Adipocyte (in vitro differentiated cells): Measurements from ENCODE around the gene PRRC2A.
A peak's percentile ranks its signal among the peaks of the same experiment; 100 is the strongest.

ENCODE experiments used
- DNase-seq: peaks from one replicate; pipeline ENCODE4 v3.0.0-alpha.2; 2015; ENCODE audit warnings: low read depth
- H3K27me3 ChIP-seq: replicated peaks from 2 replicates; pipeline ENCODE4 v1.7.0; 2013; ENCODE audit warnings: mild to moderate bottlenecking, low read length, moderate library complexity; ENCODE audit not compliant: control insufficient read depth, insufficient read depth
- H3K36me3 ChIP-seq: 2 replicates; pipeline ENCODE4 v1.7.0; 2013; ENCODE audit warnings: low read length, mild to moderate bottlenecking, moderate library complexity; ENCODE audit not compliant: control insufficient read depth, insufficient read depth, severe bottlenecking
- H3K4me1 ChIP-seq: 2 replicates; pipeline ENCODE4 v1.7.0; 2013; ENCODE audit warnings: mild to moderate bottlenecking, low read length, moderate library complexity; ENCODE audit not compliant: control insufficient read depth, insufficient read depth
- H3K4me3 ChIP-seq: 2 replicates; pipeline ENCODE4 v1.7.0; 2013; ENCODE audit warnings: mild to moderate bottlenecking, low read length, moderate library complexity
- H3K9ac ChIP-seq: 2 replicates; pipeline ENCODE4 v1.7.0; 2013; ENCODE audit warnings: mild to moderate bottlenecking, low read length, moderate library complexity
- H3K9me3 ChIP-seq: 2 replicates; pipeline ENCODE4 v1.7.0; 2013; ENCODE audit warnings: mild to moderate bottlenecking, low read length, moderate library complexity; ENCODE audit not compliant: control insufficient read depth

The PRRC2A gene

GRCh38 chr6:31620586-31621319 is at the start of gene PRRC2A:
PRRC2A (plus strand) TSS chr6:31620715; CDS start chr6:31622790, 2,075 bp downstream.
- no peaks in the 10 kb centered on the region for H3K27me3 ChIP-seq
- H3K4me3 ChIP-seq: peak within 1 kb of the TSS; percentile 98
- H3K4me1 ChIP-seq: peaks cover 18% of the 10 kb centered on the region
- H3K36me3 ChIP-seq: peaks cover 31% of the 10 kb centered on the region
- peak; percentile 83 for DNase-seq
- no peaks in the 10 kb centered on the region for H3K9me3 ChIP-seq
- peak within 1 kb of the TSS; percentile 99 for H3K9ac ChIP-seq

GRCh38 chr6:31572041-31572911 is 48.2 kb upstream of the PRRC2A start, which contains the start of gene LTA:
LTA (plus strand) TSS chr6:31572289; CDS start chr6:31572743, 454 bp downstream.
- Histone ChIP-seq H3K9ac (no peak within 1 kb of the TSS), H3K36me3 (no peaks in the 10 kb centered on the region), H3K27me3 (peaks cover 8% of the 10 kb centered on the region), H3K4me3 (no peak within 1 kb of the TSS), H3K9me3 (no peaks in the 10 kb centered on the region), H3K4me1 (peaks cover 13% of the 10 kb centered on the region)
- DNase-seq: no peak

- DNase-seq: no peak
- Histone ChIP-seq H3K9me3 (no peaks in the 10 kb centered on the region), H3K36me3 (no peaks in the 10 kb centered on the region), H3K9ac (no peak overlapping the region), H3K4me1 (peaks cover 6% of the 10 kb centered on the region), H3K27me3 (peaks cover 8% of the 10 kb centered on the region), H3K4me3 (no peak overlapping the region)
These were observed 47.0 kb upstream of the PRRC2A start for GRCh38 chr6:31573239-31574105.

GRCh38 chr6:31574106-31575061 is 46.1 kb upstream of the PRRC2A start:
- H3K36me3 ChIP-seq: no peaks in the 10 kb centered on the region
- peaks cover 8% of the 10 kb centered on the region for H3K27me3 ChIP-seq
- no peak for DNase-seq
- H3K4me1 ChIP-seq: peaks cover 6% of the 10 kb centered on the region
- H3K9ac ChIP-seq: no peak overlapping the region
- H3K4me3 ChIP-seq: no peak overlapping the region
- no peaks in the 10 kb centered on the region for H3K9me3 ChIP-seq

GRCh38 chr6:31575335-31575901 is 45.1 kb upstream of the PRRC2A start, which contains the start of gene TNF:
TNF (plus strand) TSS chr6:31575565; CDS start chr6:31575742, 177 bp downstream.
- H3K4me3 ChIP-seq: no peak within 1 kb of the TSS
- no peak for DNase-seq

GRCh38 chr6:31575952-31576685 is 44.4 kb upstream of the PRRC2A start:
- peaks cover 8% of the 10 kb centered on the region for H3K27me3 ChIP-seq
- no peak overlapping the region for H3K4me3 ChIP-seq
- H3K9ac ChIP-seq: no peak overlapping the region
- H3K36me3 ChIP-seq: no peaks in the 10 kb centered on the region
- no peak for DNase-seq
- peaks cover 9% of the 10 kb centered on the region for H3K4me1 ChIP-seq
- no peaks in the 10 kb centered on the region for H3K9me3 ChIP-seq

More at GRCh38 chr6:31575335-31575901, 45.1 kb upstream of the PRRC2A start, which contains the start of gene TNF:
- H3K9me3 ChIP-seq: no peaks in the 10 kb centered on the region
- H3K36me3 ChIP-seq: no peaks in the 10 kb centered on the region
- no peak within 1 kb of the TSS for H3K9ac ChIP-seq
- H3K4me1 ChIP-seq: peaks cover 6% of the 10 kb centered on the region
- H3K27me3 ChIP-seq: peaks cover 8% of the 10 kb centered on the region

GRCh38 chr6:31576897-31577578 is 43.5 kb upstream of the PRRC2A start:
- peaks cover 8% of the 10 kb centered on the region for H3K27me3 ChIP-seq
- peaks cover 15% of the 10 kb centered on the region for H3K4me1 ChIP-seq
- H3K36me3 ChIP-seq: no peaks in the 10 kb centered on the region
- DNase-seq: no peak
- H3K4me3 ChIP-seq: no peak overlapping the region
- H3K9me3 ChIP-seq: no peaks in the 10 kb centered on the region
- no peak overlapping the region for H3K9ac ChIP-seq

- H3K4me3 ChIP-seq: no peak overlapping the region
- DNase-seq: no peak
- H3K9me3 ChIP-seq: no peaks in the 10 kb centered on the region
- H3K4me1 ChIP-seq: peaks cover 15% of the 10 kb centered on the region
- no peak overlapping the region for H3K9ac ChIP-seq
- H3K27me3 ChIP-seq: peaks cover 8% of the 10 kb centered on the region
- H3K36me3 ChIP-seq: no peaks in the 10 kb centered on the region
These were observed 42.9 kb upstream of the PRRC2A start for GRCh38 chr6:31577579-31577966.
